Spleen (tissue), 7 donors: ENCODE data around the gene MAP4K2.

Source experiments
- POLR2A ChIP-seq, 3 donors: fragments of 450-650 bp; IDR thresholded peaks; one replicate each; pipeline ENCODE4 v1.5.1; 2017; ENCODE audit warnings: antibody characterized with exemption in 3 of 3, mild to moderate bottlenecking in 1 of 3
- POLR2AphosphoS5 ChIP-seq, 3 donors: sonication (generic); formaldehyde crosslinking; IDR thresholded peaks; one replicate each; pipeline ENCODE4 v1.5.1; 2017; ENCODE audit warnings: antibody characterized with exemption in 3 of 3
- TF ChIP-seq, protein P1 (sequence below), 11 experiments: fragments of 200-600 bp in 7 of 11; fragments of 450-650 bp in 4 of 11; sonication (generic) in 4 of 11; IDR thresholded peaks in 8 of 11; conservative IDR thresholded peaks in 3 of 11; 1 replicate in 7 of 11; 2 replicates in 4 of 11; pipeline versions ENCODE4 v1.4.0 to v1.8.0; 2016 to 2021; ENCODE audit warnings: antibody characterized with exemption in 11 of 11, inconsistent platforms in 4 of 11, mild to moderate bottlenecking in 1 of 11
- donor health status: DM: no; HTN: no; CAD: no; lungs with moderate emphysema.
- donor health status: DM: no; HTN: no; CAD: no.
- donor health status: DM: no; HTN: no; CAD: no.

- TF ChIP-seq, protein P1, sequence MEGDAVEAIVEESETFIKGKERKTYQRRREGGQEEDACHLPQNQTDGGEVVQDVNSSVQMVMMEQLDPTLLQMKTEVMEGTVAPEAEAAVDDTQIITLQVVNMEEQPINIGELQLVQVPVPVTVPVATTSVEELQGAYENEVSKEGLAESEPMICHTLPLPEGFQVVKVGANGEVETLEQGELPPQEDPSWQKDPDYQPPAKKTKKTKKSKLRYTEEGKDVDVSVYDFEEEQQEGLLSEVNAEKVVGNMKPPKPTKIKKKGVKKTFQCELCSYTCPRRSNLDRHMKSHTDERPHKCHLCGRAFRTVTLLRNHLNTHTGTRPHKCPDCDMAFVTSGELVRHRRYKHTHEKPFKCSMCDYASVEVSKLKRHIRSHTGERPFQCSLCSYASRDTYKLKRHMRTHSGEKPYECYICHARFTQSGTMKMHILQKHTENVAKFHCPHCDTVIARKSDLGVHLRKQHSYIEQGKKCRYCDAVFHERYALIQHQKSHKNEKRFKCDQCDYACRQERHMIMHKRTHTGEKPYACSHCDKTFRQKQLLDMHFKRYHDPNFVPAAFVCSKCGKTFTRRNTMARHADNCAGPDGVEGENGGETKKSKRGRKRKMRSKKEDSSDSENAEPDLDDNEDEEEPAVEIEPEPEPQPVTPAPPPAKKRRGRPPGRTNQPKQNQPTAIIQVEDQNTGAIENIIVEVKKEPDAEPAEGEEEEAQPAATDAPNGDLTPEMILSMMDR (IDR thresholded peaks at IDR 0.05 in 8 of 11, conservative IDR thresholded peaks at IDR 0.05 in 3 of 11) = no peak
- no peak for TF ChIP-seq POLR2A (IDR thresholded peaks at IDR 0.05)
- TF ChIP-seq POLR2AphosphoS5 (IDR thresholded peaks at IDR 0.05) = peak in 1 of 3 donors; percentile 28
Measured at GRCh38 chr11:64772303-64773018, 30.6 kb downstream of the MAP4K2 start.
